A549 (cell line): Measurements from ENCODE around the gene CAT.

Experiments
- CTCF ChIP-seq: fragments of >200 bp; sonication (Bioruptor Twin); formaldehyde crosslinking; IDR thresholded peaks from 3 replicates; pipeline ENCODE4 v1.5.1; 2016
- HDAC2 ChIP-seq: fragments of 200-600 bp; sonication (generic); IDR thresholded peaks from 2 replicates; pipeline ENCODE4 v1.6.1; 2016
- MAFK ChIP-seq: fragments of 450-650 bp; IDR thresholded peaks from 2 replicates; pipeline ENCODE4 v1.6.1; 2014; ENCODE audit not compliant: partially characterized antibody
- NR3C1 ChIP-seq: fragments of >200 bp; sonication (Bioruptor Twin); formaldehyde crosslinking; IDR thresholded peaks from 3 replicates; pipeline ENCODE4 v1.6.1; 2017
- PBX3 ChIP-seq: IDR thresholded peaks from 2 replicates; pipeline ENCODE4 v1.6.1; 2012
- POLR2A ChIP-seq: IDR thresholded peaks from 2 replicates; pipeline ENCODE4 v1.6.1; 2012; ENCODE audit warnings: mild to moderate bottlenecking, low read length
- ZSCAN20 ChIP-seq: fragments of 250-450 bp; sonication (Bioruptor Pico); IDR thresholded peaks from 2 replicates; pipeline ENCODE4 v1.8.0; 2022; ENCODE audit warnings: mild to moderate bottlenecking, moderate library complexity

GRCh38 chr11:34512840-34513681 is 74.3 kb downstream of the CAT start:
- TF ChIP-seq ZSCAN20 (CRISPR knock-in tag) (no peak), CTCF (peak; percentile 69), PBX3 (no peak), POLR2A (no peak), HDAC2 (no peak), NR3C1 (no peak), MAFK (no peak)
